GM10847 (cell line): Measurements from ENCODE around the gene GAB2.

Experiments used
- POLR2A ChIP-seq: IDR thresholded peaks from 2 replicates; pipeline ENCODE4 v1.6.1; 2011; ENCODE audit not compliant: insufficient read length; ENCODE audit errors: extremely low read depth

Gene GAB2

GRCh38 chr11:78300108-78300839 is 117.3 kb downstream of the GAB2 start:
- no peak for TF ChIP-seq POLR2A

DNA sequence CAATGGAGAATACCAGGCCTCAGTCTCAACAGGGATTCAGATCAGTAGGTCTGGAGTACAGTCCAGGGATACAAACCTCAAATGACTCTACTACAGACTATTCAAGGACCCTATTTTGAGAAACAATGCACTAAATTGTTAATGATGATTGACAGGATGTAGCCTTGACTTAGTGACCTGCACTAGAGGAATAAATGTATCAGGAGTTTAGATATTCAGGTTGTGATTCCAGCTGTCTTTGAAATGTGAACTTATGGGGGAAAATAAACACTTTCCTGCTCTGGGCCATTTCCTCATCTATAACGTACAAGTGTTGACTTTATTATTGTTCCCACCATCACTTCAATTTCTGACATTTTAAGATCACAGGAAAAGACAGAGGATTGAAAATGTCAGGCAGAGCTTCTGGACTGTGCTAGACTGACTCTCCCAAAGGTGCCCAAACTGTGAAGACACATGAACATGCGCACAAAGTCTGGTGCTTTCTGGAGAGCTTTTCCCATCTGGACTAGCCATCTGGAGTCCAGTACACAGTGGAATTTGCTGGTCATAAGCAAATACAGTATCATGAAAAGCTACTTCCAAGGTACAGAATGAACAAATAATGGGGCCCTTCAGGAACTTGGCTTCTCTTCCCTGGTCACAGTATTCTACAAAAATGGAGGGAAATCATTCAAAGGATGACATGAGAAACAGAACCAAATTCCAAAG is 118.5 kb downstream of the GAB2 start:
- no peak for TF ChIP-seq POLR2A

DNA sequence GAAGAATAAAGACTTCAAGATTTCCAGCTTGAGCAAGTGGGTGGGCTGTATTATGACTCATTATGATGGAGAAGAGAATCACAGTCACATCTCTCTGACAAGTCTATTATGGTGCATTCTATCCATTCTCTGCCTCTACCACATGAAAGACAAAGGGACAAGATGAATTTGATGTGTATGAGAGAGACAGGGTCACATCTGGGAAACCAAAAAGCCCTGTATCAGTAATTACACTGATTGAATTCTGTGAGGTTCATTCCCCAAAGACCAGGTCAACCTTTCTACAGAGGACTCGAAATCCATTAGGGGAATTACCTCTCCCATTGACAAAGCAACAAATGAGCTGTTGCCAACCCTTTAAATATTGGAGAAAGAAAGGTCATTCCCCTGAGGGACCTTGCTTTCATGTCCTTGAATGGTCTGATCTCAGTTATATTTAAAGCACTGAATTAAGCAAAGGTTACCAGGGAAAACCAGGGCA is 119.3 kb downstream of the GAB2 start:
- no peak for TF ChIP-seq POLR2A

GRCh38 chr11:78295991-78296930 is 121.4 kb downstream of the GAB2 start:
- TF ChIP-seq POLR2A: no peak

DNA sequence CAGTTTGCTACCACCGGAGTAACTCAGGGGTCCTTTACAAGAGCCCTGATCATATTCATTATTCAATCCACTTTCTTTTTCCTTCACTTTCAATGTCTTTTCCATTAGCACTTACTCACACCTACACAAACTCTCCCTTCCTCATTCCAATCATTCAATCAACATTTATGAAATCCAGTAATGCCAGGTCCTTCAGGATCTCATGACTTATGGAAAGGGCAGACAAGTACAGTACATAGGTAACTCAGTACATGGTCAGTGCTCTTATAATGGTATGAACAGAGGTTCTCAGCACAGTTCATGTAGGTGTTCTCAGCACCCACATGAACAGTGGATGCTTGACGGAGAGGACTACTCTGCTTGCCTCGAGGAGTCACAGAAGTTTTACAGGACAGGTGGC is 122.3 kb downstream of the GAB2 start:
- no peak for TF ChIP-seq POLR2A

GRCh38 chr11:78293536-78293935 is 124.1 kb downstream of the GAB2 start:
- no peak for TF ChIP-seq POLR2A

- no peak for TF ChIP-seq POLR2A
Observed at GRCh38 chr11:78292109-78292803, 125.4 kb downstream of the GAB2 start.

GRCh38 chr11:78291503-78292108 is 126.0 kb downstream of the GAB2 start:
- TF ChIP-seq POLR2A: no peak

DNA sequence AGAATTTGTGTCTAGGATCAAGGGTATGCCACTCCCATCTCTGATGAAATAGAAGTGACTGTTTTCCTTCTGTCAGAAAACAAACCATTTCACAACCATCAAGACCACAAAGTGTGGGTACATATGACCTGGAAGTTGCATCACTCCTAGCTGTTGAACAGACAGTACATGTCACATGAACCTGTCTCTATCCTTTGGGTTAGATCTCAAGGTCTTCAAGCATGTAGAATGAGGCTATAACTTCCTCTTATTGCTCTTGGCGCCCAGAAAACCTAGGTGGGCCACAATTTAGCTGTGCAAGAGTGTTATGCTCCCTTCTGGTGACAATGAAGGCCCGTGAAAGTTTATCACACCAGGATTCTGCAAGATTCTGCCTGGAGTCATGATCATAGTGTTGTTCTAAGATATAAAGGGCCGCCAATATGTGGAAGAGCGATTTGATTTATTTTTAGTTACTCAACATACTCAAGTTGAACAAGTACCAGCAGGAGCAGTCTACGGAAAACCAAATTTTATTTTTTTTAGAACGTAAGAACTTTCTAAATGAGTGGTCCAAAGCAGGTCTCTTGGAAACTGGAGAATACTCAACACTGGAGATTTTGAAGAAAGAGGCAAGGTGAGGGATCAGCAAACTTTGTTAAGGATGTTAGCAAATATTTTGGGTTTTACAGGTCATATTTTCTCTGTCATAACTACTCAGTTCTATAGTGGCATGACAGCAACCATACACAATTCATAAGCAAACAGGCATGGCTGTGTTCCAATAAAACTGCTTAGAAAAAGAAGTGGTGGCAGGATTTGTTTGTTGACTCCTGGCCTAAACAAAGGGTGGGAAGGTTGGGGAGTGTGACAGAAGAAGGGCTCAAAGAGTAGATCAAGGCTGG is 127.1 kb downstream of the GAB2 start:
- TF ChIP-seq POLR2A: no peak

DNA sequence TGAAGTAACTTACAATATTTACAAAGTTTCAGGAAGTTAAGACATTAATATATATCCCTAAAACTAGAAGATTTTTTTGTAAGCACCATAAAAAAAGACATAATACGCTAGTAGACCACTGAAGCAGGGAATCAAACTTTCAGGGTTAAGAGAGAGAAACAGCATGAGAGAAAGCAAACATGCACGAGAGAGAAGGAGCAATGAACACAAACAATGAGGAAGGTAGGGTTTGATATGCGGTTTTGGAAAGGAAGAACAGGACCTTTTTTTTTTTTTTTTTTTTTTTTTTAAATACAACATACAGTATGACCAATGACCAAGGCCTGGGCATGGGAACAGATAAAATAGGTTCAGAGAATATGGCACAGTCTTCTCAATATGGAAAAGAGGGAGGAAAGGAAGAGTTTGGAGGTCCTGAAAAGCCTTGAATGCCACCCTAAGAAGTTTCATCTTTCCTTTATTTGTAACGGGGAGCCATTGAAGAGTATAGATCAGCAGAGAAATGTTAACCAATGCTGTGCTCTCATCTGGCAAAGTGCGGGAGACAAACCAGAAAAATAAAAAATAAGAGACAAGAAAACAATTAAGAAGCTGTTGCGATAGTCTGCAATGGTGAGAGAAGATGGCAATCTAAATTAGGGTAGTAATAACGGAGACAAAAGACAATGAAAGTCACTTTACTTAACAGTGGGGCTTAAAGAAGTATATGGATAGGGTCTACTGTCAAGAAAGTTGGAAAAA is 127.9 kb downstream of the GAB2 start:
- no peak for TF ChIP-seq POLR2A

DNA sequence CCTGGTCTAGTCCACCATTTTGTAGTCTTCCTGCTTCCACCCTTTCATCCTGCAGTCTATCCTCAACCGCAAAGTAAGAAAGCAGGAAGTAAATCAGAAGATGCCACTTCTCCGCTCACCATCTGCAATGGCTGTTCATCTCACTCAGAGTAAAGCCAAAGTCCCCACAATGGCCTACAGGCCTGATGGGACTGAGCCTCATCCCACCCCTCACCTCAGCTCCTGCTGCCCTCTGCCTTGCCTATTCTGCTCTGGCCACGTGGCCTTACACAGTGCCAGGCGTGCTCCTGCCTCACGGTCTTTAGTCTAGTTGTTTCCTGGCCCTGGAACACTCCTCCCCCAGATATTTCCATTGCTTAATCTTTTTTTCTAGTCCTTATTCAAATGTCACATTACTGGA is 133.4 kb downstream of the GAB2 start:
- TF ChIP-seq POLR2A: no peak

DNA sequence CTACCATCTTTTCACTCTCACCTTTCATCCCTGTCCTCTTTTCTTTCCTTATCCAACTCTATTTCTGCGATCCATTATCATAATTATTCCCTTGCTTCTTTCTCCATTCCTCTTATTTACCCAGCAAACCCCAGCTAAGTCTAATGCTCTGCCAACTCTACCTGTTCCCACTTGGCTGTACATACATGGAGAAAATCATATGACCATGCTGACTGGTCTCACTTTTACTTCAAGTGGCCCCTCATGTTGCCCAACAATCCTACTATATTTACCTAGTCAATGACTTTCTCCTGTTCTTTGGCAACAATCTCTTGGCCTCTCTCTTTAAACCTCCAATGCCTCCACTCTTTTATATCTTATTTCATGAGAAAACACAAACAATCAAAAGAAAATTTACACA is 134.8 kb downstream of the GAB2 start:
- no peak for TF ChIP-seq POLR2A

DNA sequence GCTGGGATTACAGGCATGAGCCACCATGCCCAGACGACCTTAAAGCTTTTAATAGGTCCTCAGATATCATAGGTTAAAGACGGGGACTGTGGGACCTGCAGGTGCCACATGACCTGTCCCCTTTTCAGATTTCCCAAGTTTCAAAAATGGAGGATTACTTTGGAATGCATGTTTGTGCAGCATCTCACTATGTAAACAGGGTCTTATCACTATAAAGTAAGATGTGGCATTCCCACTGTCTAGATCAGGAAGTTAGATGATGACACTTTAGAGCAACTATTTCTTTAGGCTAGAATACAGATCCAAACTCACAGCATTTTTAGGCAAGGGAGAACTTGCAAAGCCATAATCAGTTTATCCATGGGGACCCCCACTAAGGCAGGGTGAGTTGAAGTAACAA is 136.1 kb downstream of the GAB2 start:
- TF ChIP-seq POLR2A: no peak

DNA sequence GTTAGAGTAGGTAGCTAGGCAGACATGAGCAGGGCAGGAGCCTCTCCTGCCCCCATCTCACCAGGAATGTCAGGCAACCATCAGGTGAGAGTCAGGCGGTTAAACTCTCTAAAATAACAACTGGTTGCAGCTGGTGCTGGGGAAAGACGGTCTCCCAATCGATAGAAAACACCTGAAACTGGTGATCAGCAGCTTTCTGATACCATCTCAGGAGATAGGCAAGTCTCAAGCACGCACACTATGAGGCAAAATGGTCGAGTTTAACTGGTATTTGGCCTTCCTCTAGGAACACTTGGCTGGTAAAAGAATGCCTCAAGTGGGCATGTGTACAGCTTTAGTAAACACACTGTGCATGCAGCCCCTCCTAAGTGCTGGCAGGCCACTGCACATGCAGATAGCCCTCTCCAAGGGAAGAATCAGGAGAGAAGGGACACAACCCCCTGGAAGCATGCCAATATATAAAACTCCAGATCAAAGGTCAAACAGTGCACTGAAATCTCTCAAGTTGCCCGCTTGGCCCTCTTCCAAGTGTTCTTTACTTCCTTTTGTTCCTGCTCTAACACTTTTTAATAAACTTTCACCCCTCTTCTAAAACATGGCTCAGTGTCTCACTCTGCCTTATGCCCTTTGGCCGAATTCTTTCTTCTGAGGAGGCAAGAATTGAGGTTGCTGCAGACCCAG is 140.2 kb downstream of the GAB2 start:
- TF ChIP-seq POLR2A: no peak
